GM21717 (cell line): ENCODE data around the gene LZTFL1.

Source experiments
- ATAC-seq: cut with Tn5 transposase; IDR thresholded peaks from one replicate; pipeline ENCODE4 v1.9.1; 2021; ENCODE audit warnings: mild to moderate bottlenecking, moderate library complexity; ENCODE audit not compliant: unreplicated experiment

Gene LZTFL1

GRCh38 chr3:45814322-45814721 lies 27.6 kb downstream of the LZTFL1 start:
- ATAC-seq, result no peak

- ATAC-seq, result no peak
Measured at GRCh38 chr3:45807681-45808540, 34.0 kb downstream of the LZTFL1 start.

- ATAC-seq, result no peak
Measured at GRCh38 chr3:45807133-45807532, 34.8 kb downstream of the LZTFL1 start.

GRCh38 chr3:45806072-45806471 lies 35.8 kb downstream of the LZTFL1 start:
- ATAC-seq, result no peak

GRCh38 chr3:45803252-45803935 lies 38.5 kb downstream of the LZTFL1 start:
- no peak for ATAC-seq

- ATAC-seq, result no peak
Measured at GRCh38 chr3:45802146-45802545, 39.8 kb downstream of the LZTFL1 start.

GRCh38 chr3:45800611-45801010 lies 41.3 kb downstream of the LZTFL1 start:
- ATAC-seq, result no peak

- no peak for ATAC-seq
Measured at GRCh38 chr3:45799586-45799985, 42.3 kb downstream of the LZTFL1 start.

GRCh38 chr3:45798034-45798433 lies 43.9 kb downstream of the LZTFL1 start:
- no peak for ATAC-seq

- ATAC-seq, result no peak
Measured at GRCh38 chr3:45796902-45797637, 44.8 kb downstream of the LZTFL1 start.

GRCh38 chr3:45795882-45796765 lies 45.8 kb downstream of the LZTFL1 start, which contains the start of gene SLC6A20:
TSS of gene SLC6A20 (minus strand) at chr3:45796536. CDS start at chr3:45796419, 117 bp downstream.
- no peak for ATAC-seq

GRCh38 chr3:45795509-45795881 lies 46.4 kb downstream of the LZTFL1 start:
- ATAC-seq, result no peak

- ATAC-seq, result no peak
Measured at GRCh38 chr3:45794660-45795059, 47.3 kb downstream of the LZTFL1 start.

- ATAC-seq, result no peak
Measured at GRCh38 chr3:45794177-45794560, 47.8 kb downstream of the LZTFL1 start.

GRCh38 chr3:45793482-45794176 lies 48.3 kb downstream of the LZTFL1 start:
- ATAC-seq, result no peak

GRCh38 chr3:45792516-45793172 lies 49.3 kb downstream of the LZTFL1 start:
- no peak for ATAC-seq

- ATAC-seq, result no peak
Measured at GRCh38 chr3:45792036-45792435, 49.9 kb downstream of the LZTFL1 start.

- no peak for ATAC-seq
Measured at GRCh38 chr3:45790596-45790995, 51.3 kb downstream of the LZTFL1 start.

GRCh38 chr3:45789235-45789812 lies 52.6 kb downstream of the LZTFL1 start:
- no peak for ATAC-seq
